SK-N-SH treated with all-trans-retinoic acid at 6 μM for 48 hours (cell line): ENCODE measurements around the gene TANC1.

Source experiments
- ARNTL ChIP-seq: fragments of 450-650 bp; formaldehyde crosslinking; IDR thresholded peaks from 2 replicates; pipeline ENCODE4 v1.5.0; 2020; ENCODE audit warnings: low read depth, mild to moderate bottlenecking, moderate library complexity, borderline replicate concordance
- BACH2 ChIP-seq: fragments of 250-450 bp; sonication (Bioruptor Pico); IDR thresholded peaks from 2 replicates; pipeline ENCODE4 v1.9.0; 2021; ENCODE audit warnings: mild to moderate bottlenecking, borderline replicate concordance
- ESRRG ChIP-seq: fragments of 250-450 bp; sonication (Bioruptor Pico); IDR thresholded peaks from 2 replicates; pipeline ENCODE4 v1.6.1; 2021; ENCODE audit warnings: mild to moderate bottlenecking
- OSR1 ChIP-seq: fragments of 250-450 bp; sonication (Bioruptor Pico); IDR thresholded peaks from 2 replicates; pipeline ENCODE4 v1.8.0; 2022; ENCODE audit warnings: moderate library complexity, mild to moderate bottlenecking, inconsistent platforms
- PPARA ChIP-seq: fragments of 250-450 bp; sonication (Bioruptor Pico); IDR thresholded peaks from 2 replicates; pipeline ENCODE4 v1.5.0; 2020; ENCODE audit warnings: mild to moderate bottlenecking, borderline replicate concordance
- RARB ChIP-seq: fragments of 250-450 bp; sonication (Bioruptor Pico); IDR thresholded peaks from 2 replicates; pipeline ENCODE4 v1.8.0; 2021; ENCODE audit warnings: mild to moderate bottlenecking, moderate library complexity
- SNAI2 ChIP-seq: fragments of 250-450 bp; sonication (Bioruptor Pico); IDR thresholded peaks from 2 replicates; pipeline ENCODE4 v1.5.0; 2020; ENCODE audit warnings: mild to moderate bottlenecking, moderate library complexity
- TCF4 ChIP-seq: fragments of 250-450 bp; sonication (Bioruptor Pico); IDR thresholded peaks from 2 replicates; pipeline ENCODE4 v1.8.0; 2021; ENCODE audit warnings: mild to moderate bottlenecking, moderate library complexity, borderline replicate concordance
- ZFP3 ChIP-seq: fragments of 250-450 bp; sonication (Bioruptor Pico); IDR thresholded peaks from 2 replicates; pipeline ENCODE4 v1.5.0; 2020; ENCODE audit warnings: mild to moderate bottlenecking, moderate library complexity
- ZFP30 ChIP-seq: fragments of 450-650 bp; formaldehyde crosslinking; IDR thresholded peaks from 2 replicates; pipeline ENCODE4 v1.5.0; 2022; ENCODE audit warnings: mild to moderate bottlenecking, moderate library complexity
- TF ChIP-seq, protein P1 (sequence below): fragments of 250-450 bp; sonication (Bioruptor Pico); IDR thresholded peaks from 2 replicates; pipeline ENCODE4 v1.5.1; 2021; ENCODE audit warnings: mild to moderate bottlenecking, moderate library complexity
- TF ChIP-seq, protein P2 (sequence below): fragments of 250-450 bp; sonication (Bioruptor Pico); IDR thresholded peaks from 2 replicates; pipeline ENCODE4 v1.8.0; 2020; ENCODE audit warnings: mild to moderate bottlenecking, moderate library complexity, borderline replicate concordance
- TF ChIP-seq, protein P3 (sequence below): fragments of 250-450 bp; sonication (Bioruptor Pico); IDR thresholded peaks from 2 replicates; pipeline ENCODE4 v1.5.1; 2020; ENCODE audit warnings: low read depth, mild to moderate bottlenecking, moderate library complexity

DNA sequence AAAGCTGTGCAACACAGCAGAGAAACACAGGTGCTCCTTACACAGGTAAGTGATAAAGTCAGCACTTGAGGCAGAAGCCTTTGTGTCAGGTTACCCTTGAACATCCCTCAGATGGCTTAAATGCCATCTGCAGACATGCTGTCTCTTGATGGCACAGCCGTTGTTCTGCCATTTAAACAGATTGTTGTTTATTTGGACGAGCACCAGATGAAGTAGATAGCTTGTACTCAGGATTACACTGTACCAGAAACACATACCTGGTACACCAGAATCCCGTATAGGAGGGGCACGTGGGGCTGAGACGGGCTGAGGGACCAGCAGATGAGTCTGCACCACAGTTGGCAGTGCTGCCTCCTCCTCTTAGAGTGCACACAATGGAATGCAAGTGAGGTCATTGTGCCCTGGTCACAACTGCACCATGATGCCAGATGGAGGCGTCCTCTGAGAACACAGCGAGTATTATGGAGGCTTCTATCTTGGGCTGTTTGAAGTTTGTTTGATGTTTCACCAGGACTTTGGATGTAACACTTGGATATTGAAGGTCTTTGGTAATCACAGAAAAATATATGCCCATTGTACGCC lies 143.0 kb downstream of the TANC1 start:
- TF ChIP-seq, protein P1, sequence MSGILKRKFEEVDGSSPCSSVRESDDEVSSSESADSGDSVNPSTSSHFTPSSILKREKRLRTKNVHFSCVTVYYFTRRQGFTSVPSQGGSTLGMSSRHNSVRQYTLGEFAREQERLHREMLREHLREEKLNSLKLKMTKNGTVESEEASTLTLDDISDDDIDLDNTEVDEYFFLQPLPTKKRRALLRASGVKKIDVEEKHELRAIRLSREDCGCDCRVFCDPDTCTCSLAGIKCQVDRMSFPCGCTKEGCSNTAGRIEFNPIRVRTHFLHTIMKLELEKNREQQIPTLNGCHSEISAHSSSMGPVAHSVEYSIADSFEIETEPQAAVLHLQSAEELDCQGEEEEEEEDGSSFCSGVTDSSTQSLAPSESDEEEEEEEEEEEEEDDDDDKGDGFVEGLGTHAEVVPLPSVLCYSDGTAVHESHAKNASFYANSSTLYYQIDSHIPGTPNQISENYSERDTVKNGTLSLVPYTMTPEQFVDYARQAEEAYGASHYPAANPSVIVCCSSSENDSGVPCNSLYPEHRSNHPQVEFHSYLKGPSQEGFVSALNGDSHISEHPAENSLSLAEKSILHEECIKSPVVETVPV (CRISPR knock-in tag) = no peak
- TF ChIP-seq, protein P2, sequence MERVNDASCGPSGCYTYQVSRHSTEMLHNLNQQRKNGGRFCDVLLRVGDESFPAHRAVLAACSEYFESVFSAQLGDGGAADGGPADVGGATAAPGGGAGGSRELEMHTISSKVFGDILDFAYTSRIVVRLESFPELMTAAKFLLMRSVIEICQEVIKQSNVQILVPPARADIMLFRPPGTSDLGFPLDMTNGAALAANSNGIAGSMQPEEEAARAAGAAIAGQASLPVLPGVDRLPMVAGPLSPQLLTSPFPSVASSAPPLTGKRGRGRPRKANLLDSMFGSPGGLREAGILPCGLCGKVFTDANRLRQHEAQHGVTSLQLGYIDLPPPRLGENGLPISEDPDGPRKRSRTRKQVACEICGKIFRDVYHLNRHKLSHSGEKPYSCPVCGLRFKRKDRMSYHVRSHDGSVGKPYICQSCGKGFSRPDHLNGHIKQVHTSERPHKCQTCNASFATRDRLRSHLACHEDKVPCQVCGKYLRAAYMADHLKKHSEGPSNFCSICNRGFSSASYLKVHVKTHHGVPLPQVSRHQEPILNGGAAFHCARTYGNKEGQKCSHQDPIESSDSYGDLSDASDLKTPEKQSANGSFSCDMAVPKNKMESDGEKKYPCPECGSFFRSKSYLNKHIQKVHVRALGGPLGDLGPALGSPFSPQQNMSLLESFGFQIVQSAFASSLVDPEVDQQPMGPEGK (CRISPR knock-in tag) = no peak
- TF ChIP-seq RARB (CRISPR knock-in tag) (no peak), ZFP3 (CRISPR knock-in tag) (peak; percentile 36; the same call in 1 of the 2 replicates), ARNTL (no peak), OSR1 (CRISPR knock-in tag) (no peak), PPARA (no peak), ZFP30 (CRISPR knock-in tag) (no peak), ESRRG (CRISPR knock-in tag) (no peak), SNAI2 (CRISPR knock-in tag) (0 out of 2 replicates have a peak, but pooled peaks have one; percentile 38), TCF4 (CRISPR knock-in tag) (no peak), BACH2 (CRISPR knock-in tag) (no peak)
- TF ChIP-seq, protein P3, sequence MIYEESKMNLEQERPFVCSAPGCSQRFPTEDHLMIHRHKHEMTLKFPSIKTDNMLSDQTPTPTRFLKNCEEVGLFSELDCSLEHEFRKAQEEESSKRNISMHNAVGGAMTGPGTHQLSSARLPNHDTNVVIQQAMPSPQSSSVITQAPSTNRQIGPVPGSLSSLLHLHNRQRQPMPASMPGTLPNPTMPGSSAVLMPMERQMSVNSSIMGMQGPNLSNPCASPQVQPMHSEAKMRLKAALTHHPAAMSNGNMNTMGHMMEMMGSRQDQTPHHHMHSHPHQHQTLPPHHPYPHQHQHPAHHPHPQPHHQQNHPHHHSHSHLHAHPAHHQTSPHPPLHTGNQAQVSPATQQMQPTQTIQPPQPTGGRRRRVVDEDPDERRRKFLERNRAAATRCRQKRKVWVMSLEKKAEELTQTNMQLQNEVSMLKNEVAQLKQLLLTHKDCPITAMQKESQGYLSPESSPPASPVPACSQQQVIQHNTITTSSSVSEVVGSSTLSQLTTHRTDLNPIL (CRISPR knock-in tag) = no peak
